SU-DHL-6 (cell line): ENCODE results near the gene PASD1.

ENCODE experiments used
- EZH2phosphoT487 ChIP-seq: fragments of 200-600 bp; sonication (generic), shearing (Covaris generic); conservative IDR thresholded peaks from 2 replicates; pipeline ENCODE4 v1.6.1; 2018; ENCODE audit warnings: mild to moderate bottlenecking, antibody characterized with exemption, low read length, moderate library complexity, mixed read lengths
- TF ChIP-seq, protein P1 (sequence below): fragments of 200-600 bp; sonication (generic); IDR thresholded peaks from one replicate; pipeline ENCODE4 v1.5.1; 2017; ENCODE audit warnings: antibody characterized with exemption, mild to moderate bottlenecking, low read length, moderate library complexity; ENCODE audit not compliant: insufficient read depth, poor library complexity, severe bottlenecking

DNA sequence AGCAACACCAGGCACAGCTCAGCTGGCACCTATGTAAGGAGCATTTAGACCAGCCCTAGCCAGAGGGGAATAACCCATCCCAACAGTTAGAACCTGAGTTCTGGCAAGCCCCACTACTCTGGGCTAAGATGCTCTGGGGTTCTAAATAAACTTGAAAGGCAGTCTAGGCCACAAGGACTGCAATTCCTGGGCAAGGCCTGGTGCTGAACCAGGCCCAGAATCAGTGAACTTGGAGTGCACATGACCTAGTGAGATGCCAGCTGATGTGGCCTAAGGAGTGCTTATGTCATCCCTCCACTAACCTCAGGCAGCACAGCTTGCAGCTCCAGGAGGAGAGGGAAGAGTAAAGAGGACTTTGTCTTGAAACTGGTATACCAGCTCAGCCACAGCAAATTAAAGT lies 124.2 kb downstream of the PASD1 start:
- TF ChIP-seq, protein P1, sequence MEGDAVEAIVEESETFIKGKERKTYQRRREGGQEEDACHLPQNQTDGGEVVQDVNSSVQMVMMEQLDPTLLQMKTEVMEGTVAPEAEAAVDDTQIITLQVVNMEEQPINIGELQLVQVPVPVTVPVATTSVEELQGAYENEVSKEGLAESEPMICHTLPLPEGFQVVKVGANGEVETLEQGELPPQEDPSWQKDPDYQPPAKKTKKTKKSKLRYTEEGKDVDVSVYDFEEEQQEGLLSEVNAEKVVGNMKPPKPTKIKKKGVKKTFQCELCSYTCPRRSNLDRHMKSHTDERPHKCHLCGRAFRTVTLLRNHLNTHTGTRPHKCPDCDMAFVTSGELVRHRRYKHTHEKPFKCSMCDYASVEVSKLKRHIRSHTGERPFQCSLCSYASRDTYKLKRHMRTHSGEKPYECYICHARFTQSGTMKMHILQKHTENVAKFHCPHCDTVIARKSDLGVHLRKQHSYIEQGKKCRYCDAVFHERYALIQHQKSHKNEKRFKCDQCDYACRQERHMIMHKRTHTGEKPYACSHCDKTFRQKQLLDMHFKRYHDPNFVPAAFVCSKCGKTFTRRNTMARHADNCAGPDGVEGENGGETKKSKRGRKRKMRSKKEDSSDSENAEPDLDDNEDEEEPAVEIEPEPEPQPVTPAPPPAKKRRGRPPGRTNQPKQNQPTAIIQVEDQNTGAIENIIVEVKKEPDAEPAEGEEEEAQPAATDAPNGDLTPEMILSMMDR, result no peak
- TF ChIP-seq EZH2phosphoT487, result no peak
